NB4 (cell line): ENCODE data around the gene C11orf98.
"Not testable (repeated sequence)": the region's sequence is repeated elsewhere in the genome, so short reads cannot be mapped to it uniquely, and the experiment has no call there.

ENCODE experiments used
- CTCF ChIP-seq: IDR thresholded peaks from one replicate; pipeline ENCODE4 v1.5.1; 2012; ENCODE audit warnings: low read depth, low read length
- MAX ChIP-seq: IDR thresholded peaks from 2 replicates; pipeline ENCODE4 v1.6.1; 2011; ENCODE audit warnings: low read depth, low read length
- MYC ChIP-seq: IDR thresholded peaks from 2 replicates; pipeline ENCODE4 v1.6.1; 2011; ENCODE audit warnings: low read depth, low read length
- POLR2A ChIP-seq: IDR thresholded peaks from 2 replicates; pipeline ENCODE4 v1.6.1; 2011; ENCODE audit warnings: mild to moderate bottlenecking; ENCODE audit not compliant: insufficient read length; ENCODE audit errors: extremely low read depth

GRCh38 chr11:62693624-62694023, 28.6 kb upstream of the C11orf98 start:
- not testable (repeated sequence) for TF ChIP-seq CTCF, POLR2A, MAX, MYC
